Neutrophil (primary cell): ENCODE measurements around the gene ATP6V1F.

ENCODE experiments used
- H3K27ac ChIP-seq: fragments of 200-600 bp; sonication (generic); 2 replicates; pipeline ENCODE4 v1.5.1; 2016; ENCODE audit warnings: mild to moderate bottlenecking, moderate library complexity
- H3K27me3 ChIP-seq: fragments of 200-600 bp; sonication (generic); 2 replicates; pipeline ENCODE4 v1.6.0; 2016; ENCODE audit warnings: mild to moderate bottlenecking
- H3K36me3 ChIP-seq: fragments of 200-600 bp; sonication (generic); 2 replicates; pipeline ENCODE4 v1.5.1; 2017
- H3K4me1 ChIP-seq, 2 experiments: fragments of 200-600 bp in 1 of 2; sonication (generic) in 1 of 2; 1 replicate in 1 of 2; 2 replicates in 1 of 2; pipeline versions ENCODE4 v1.5.1 to v1.6.1; 2013 to 2016; ENCODE audit warnings: low read depth in 1 of 2, low read length in 1 of 2, mild to moderate bottlenecking in 1 of 2, moderate library complexity in 1 of 2; ENCODE audit not compliant: control insufficient read depth in 1 of 2, insufficient read depth in 1 of 2
- H3K4me3 ChIP-seq, 2 experiments: fragments of 200-600 bp in 1 of 2; sonication (generic) in 1 of 2; 1 replicate in 1 of 2; 2 replicates in 1 of 2; pipeline ENCODE4 v1.5.1; 2013 to 2016; ENCODE audit warnings: low read depth in 1 of 2, low read length in 1 of 2, mild to moderate bottlenecking in 1 of 2, moderate library complexity in 1 of 2
- H3K9me3 ChIP-seq: fragments of 200-600 bp; sonication (generic); 2 replicates; pipeline ENCODE4 v1.5.1; 2016
- TF ChIP-seq, protein P1 (sequence below): fragments of 200-600 bp; sonication (generic); IDR thresholded peaks from 2 replicates; pipeline ENCODE4 v1.5.1; 2016; ENCODE audit warnings: antibody characterized with exemption

ATP6V1F gene

GRCh38 chr7:128871050-128871449, 8.4 kb downstream of the ATP6V1F start:
- no peak overlapping the region for H3K27ac ChIP-seq
- H3K36me3 ChIP-seq = peaks cover 8% of the 10 kb centered on the region
- TF ChIP-seq, protein P1, sequence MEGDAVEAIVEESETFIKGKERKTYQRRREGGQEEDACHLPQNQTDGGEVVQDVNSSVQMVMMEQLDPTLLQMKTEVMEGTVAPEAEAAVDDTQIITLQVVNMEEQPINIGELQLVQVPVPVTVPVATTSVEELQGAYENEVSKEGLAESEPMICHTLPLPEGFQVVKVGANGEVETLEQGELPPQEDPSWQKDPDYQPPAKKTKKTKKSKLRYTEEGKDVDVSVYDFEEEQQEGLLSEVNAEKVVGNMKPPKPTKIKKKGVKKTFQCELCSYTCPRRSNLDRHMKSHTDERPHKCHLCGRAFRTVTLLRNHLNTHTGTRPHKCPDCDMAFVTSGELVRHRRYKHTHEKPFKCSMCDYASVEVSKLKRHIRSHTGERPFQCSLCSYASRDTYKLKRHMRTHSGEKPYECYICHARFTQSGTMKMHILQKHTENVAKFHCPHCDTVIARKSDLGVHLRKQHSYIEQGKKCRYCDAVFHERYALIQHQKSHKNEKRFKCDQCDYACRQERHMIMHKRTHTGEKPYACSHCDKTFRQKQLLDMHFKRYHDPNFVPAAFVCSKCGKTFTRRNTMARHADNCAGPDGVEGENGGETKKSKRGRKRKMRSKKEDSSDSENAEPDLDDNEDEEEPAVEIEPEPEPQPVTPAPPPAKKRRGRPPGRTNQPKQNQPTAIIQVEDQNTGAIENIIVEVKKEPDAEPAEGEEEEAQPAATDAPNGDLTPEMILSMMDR = no peak
- H3K27me3 ChIP-seq = peaks cover 55% of the 10 kb centered on the region
- H3K4me1 ChIP-seq = peaks cover 19 to 22% of the 10 kb centered on the region in 2 experiments
- no peaks in the 10 kb centered on the region for H3K9me3 ChIP-seq
- H3K4me3 ChIP-seq = no peak overlapping the region

GRCh38 chr7:128872394-128872824, 9.8 kb downstream of the ATP6V1F start:
- Histone ChIP-seq H3K9me3 (no peaks in the 10 kb centered on the region), H3K36me3 (no peaks in the 10 kb centered on the region), H3K4me3 (no peak overlapping the region), H3K27ac (no peak overlapping the region), H3K4me1 (peaks cover 19 to 22% of the 10 kb centered on the region in 2 experiments), H3K27me3 (peaks cover 55% of the 10 kb centered on the region)
- TF ChIP-seq, protein P1 = no peak

GRCh38 chr7:128873234-128873633, 10.6 kb downstream of the ATP6V1F start:
- peaks cover 19% of the 10 kb centered on the region in 2 experiments for H3K4me1 ChIP-seq
- peaks cover 47% of the 10 kb centered on the region for H3K27me3 ChIP-seq
- H3K36me3 ChIP-seq = no peaks in the 10 kb centered on the region
- H3K27ac ChIP-seq = no peak overlapping the region
- TF ChIP-seq, protein P1 = no peak
- H3K4me3 ChIP-seq = no peak overlapping the region
- no peaks in the 10 kb centered on the region for H3K9me3 ChIP-seq

DNA sequence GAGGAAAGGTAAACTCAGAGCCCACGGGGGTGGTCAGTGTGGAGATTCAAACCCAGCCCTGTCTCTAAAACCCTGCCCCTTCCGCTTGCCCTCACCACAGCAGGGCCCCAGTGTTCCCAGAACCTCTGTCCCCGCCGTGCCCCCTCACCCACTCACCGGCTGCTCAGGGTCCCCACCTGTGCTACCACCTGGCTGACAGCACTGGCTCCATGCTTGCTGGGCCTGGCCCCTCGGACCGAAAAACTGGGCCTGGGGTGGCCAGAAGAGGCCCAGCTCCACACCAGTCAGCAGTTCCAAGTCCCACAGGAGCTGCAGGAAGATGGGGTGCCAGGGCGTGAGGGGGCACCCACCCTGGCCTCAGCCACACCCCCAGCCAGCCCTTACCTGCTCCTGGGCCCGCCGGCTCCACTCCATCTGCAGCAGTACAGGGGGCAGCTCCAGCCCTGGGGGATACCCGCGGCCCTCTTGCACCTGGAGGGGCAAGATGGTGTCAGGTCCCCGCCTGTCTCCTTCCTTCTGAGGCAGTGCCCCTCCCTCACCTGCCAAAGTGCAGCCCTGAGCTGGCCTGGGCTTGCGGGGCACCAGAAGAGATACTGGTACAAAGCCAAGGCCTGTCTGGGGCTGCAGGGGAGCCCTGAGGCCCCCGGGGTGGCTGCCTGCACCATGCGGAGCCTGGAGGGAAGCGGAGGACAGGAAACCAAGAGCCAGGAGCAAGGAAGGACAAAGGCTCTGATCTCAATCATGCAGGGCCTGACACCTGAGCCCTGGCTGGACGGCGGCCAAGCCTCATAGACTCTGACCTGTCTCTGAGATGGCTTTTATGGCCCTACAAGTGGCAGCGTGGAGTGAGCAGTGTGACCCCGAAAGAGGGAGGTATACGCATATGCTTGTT, 11.7 kb downstream of the ATP6V1F start:
- H3K27ac ChIP-seq = no peak overlapping the region
- H3K27me3 ChIP-seq = peaks cover 36% of the 10 kb centered on the region
- H3K9me3 ChIP-seq = no peaks in the 10 kb centered on the region
- TF ChIP-seq, protein P1 = no peak
- no peaks in the 10 kb centered on the region for H3K36me3 ChIP-seq
- no peak overlapping the region for H3K4me3 ChIP-seq
- H3K4me1 ChIP-seq = peaks cover 8% of the 10 kb centered on the region in 2 experiments

GRCh38 chr7:128875523-128875948, 12.9 kb downstream of the ATP6V1F start:
- Histone ChIP-seq H3K9me3 (no peaks in the 10 kb centered on the region), H3K27me3 (peaks cover 24% of the 10 kb centered on the region)

More at GRCh38 chr7:128875523-128875948, 12.9 kb downstream of the ATP6V1F start:
- no peak overlapping the region for H3K27ac ChIP-seq
- H3K36me3 ChIP-seq = no peaks in the 10 kb centered on the region
- no peaks in the 10 kb centered on the region for H3K4me1 ChIP-seq
- TF ChIP-seq, protein P1 = no peak
- H3K4me3 ChIP-seq = no peak overlapping the region
